GM12874 (cell line): ENCODE results near the gene AGT.

Source experiments
- CTCF ChIP-seq: IDR thresholded peaks from 2 replicates; pipeline ENCODE4 v1.5.1; 2011; ENCODE audit warnings: low read depth, mild to moderate bottlenecking, control low read depth, low read length, moderate library complexity; ENCODE audit not compliant: insufficient read depth

AGT gene

DNA sequence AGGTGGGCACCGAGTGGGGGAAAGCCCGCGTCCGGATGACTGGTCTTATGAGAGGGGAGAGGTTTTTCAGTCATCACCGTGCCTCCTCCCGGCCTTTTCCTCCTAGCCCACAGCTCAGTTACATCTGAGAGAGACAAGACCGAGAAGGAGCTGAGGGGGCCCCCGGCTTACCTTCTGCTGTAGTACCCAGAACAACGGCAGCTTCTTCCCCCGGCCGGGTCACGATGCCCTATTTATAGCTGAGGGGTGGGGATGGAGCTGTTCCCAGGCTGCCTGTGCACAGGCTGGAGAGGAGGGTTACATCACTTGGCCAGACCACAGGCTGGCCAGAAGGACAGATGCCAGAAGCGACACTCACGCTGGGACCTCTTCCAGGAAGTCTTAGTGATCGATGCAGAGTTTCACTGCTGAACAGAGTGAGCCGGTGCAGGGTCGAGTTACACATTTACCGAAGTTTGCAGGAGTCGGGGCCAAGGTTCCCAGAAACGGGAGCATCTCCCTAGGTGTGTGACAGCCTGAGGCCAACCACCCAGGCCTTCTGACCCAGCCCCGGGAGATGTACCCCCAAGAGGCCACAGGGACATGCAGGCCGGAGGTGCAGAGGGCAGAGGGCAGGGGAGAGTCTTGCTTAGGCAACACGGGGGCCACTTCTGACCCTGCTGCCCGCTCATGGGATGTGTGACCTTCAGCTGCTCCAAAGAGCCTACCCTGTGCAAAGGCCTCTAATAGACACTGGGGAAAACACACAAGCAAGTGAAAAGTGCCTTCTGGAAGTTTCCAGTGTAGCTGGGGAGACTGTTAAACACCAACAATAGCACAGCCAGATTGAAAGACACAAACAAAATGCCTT lies at the start of gene AGT:
TSS of gene AGT (minus strand) at position 208 of the 850 bp plus-strand sequence. CDS start 3,299 bp downstream, outside the sequence.
- no peak for TF ChIP-seq CTCF

- TF ChIP-seq CTCF, result no peak
Observed at GRCh38 chr1:230761443-230762167, 47.7 kb upstream of the AGT start.

DNA sequence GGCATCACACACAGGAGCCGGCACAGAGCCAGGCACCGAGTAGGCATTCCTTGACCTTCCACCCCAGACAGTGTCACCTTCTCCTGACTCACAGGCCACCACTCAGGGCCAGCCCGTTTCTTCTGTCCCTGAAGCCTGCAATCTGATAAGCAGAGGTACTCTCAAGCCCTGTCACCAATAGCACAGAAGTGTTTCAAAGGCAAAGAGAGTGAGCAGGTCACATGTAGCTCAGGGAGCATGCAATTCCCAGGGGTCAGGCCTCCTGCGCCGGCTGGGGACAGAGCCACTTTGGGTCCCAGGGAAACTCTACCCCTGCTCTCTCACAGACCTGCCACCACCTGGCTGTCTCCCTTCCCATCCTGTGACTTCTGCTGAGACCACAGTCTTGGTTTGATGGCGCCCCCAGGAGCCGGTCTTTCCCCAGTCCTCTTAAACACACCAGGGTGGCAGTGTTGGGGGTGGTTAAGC lies 46.5 kb upstream of the AGT start:
- TF ChIP-seq CTCF, result no peak

GRCh38 chr1:230759369-230760065 lies 45.6 kb upstream of the AGT start:
- TF ChIP-seq CTCF, result no peak

DNA sequence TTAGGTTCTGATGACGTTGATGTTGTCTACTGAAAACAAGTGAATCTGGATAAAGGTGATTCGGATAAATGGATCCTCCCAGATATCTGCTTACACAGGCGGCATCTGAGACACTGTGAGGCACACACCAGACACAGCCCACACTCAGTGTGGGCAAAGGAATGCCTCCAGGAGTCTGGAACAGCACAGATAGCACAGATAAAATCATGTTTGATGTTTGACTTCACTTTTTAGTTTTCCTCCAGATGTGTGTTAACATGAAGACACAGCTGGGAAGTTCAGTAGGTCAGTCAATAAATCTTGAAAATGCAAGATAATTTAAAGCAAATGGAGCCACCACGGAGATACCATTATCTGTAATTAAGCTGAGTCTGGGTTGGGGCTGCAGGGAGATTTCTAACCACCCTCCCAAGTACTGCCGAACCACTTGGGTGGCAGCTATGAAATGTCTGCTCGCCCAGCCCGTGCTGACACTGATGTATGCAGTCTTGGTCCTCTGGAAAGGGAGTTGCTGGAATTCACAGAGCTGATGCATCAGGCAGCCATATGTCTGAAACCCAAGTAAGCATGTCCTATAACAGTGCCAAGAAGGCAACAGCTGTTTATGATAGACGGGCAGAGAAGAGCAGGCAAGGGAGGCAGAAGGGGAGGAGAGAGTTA lies 44.9 kb upstream of the AGT start:
- no peak for TF ChIP-seq CTCF

- no peak for TF ChIP-seq CTCF
Observed at GRCh38 chr1:230757856-230758708, 44.2 kb upstream of the AGT start.
